HG02885 (cell line): ENCODE data around the gene PBX1.

Experiments
- ATAC-seq: cut with Tn5 transposase; IDR thresholded peaks from one replicate; pipeline ENCODE4 v1.9.1; 2021; ENCODE audit warnings: mild to moderate bottlenecking; ENCODE audit not compliant: unreplicated experiment, poor library complexity

Gene PBX1

DNA sequence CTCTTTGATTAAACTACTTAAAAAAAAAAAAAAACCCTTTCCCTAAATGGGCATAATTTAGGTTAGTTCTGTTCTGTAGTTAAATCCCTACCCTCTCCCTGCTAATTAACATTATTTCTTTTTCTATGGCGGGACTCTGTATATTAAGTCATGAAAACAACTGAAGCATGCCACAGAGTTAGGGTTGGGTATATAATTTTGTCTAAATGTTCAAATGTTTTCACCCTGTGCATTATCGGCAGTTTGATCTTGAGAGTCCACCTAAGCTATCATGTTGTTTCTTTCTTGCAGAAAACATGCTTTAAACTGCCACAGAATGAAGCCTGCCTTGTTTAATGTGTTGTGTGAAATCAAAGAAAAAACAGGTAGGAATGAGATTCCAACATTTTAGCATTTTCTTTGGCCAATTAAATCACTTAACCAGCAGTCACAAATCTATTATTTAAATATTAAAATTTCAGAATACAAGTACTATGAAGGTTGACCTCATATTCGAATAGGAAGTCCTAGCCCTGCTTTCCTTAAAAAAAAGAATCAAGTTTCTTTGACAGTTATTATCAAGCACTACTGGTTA is 4.0 kb downstream of the PBX1 start:
- no peak for ATAC-seq

DNA sequence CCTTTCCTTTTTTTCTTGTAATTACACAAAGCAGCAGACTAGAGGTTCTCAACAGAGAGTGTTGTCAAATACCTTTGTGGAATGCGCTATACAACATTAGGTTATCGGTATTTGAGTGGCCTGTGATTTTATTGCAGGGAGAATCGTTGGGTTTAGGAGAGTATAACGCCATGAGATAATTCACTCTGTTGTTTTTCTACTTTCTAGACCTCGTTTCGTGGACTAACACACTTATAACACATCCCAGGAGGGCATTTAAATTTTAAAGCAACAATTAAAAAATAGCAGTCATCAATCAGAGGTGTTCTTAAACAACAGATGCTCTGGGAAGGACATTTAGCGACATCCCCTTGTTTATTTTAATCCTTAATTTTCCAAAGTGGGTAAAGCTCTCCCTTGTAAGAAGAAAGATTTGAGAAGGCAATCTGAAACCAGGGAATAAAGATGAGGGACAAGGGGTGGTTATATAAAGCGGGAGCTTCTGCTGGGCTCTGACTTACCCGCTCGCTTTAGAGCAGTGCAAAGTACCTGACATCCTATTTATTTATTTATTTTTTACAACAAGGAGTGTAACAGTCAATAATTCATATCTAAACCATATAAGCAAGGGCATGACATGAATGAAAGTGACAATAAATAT is 4.9 kb downstream of the PBX1 start:
- no peak for ATAC-seq

GRCh38 chr1:164564378-164564777 is 5.4 kb downstream of the PBX1 start:
- ATAC-seq = no peak

DNA sequence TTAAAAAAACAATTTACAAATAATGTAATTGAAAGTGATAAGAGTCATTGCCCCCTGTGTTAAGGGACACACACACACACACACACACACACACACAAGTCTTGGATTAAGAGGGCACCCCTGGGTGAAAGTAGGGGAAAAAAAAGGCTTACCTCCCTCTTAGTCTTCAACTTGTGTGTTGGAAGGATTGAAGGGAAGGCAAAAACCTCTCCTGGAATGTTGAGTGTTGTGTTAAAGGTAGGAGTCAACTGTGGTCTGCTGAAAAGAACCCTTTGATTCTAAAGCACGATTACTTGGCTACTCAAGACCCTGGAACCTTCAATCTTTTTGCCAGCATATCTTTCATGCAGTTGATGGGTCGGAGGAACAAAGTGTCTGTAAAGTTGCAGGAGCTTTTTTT is 6.4 kb downstream of the PBX1 start:
- no peak for ATAC-seq

GRCh38 chr1:164567774-164568173 is 8.8 kb downstream of the PBX1 start:
- ATAC-seq = no peak

DNA sequence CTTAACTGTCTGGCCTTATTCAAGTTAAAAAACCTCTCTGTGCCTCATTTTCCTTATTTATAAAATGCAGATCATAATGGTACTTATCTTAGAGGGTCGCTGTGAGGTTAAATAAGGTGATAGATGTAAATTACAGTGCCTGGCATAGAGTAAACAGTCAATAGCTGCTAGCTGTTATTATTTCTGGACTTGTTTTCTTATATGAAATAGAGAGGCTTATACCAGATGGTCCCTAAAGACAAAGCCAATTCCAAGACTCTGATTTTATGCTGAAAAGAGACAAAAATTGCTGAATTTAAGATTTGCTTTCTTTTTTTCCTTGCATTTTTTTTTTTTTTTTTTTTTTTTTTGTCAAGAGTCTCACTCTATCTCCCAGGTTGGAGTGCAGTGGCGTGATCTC is 10.3 kb downstream of the PBX1 start:
- no peak for ATAC-seq

GRCh38 chr1:164569866-164570265 is 10.9 kb downstream of the PBX1 start:
- no peak for ATAC-seq

DNA sequence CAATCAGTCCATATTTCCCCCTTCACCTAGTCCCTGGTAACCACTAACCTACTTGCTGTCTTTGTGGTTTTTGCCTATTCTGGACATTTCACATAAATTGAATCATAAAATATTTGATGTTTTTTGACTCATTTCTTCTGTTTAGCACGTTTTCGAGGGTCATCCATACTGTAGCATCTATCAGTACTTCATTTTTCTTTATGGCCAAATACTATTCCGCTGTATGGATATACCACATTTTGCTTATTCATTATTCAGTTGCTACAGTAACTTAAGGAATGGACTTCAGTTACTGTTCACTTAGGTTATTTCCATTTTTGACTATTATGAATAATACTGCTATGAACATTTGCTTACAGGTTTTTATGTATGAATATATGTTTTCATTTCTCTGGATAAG is 12.3 kb downstream of the PBX1 start:
- no peak for ATAC-seq

- ATAC-seq = no peak
These were observed 16.4 kb downstream of the PBX1 start for GRCh38 chr1:164575356-164575886.

GRCh38 chr1:164576291-164577271 is 17.6 kb downstream of the PBX1 start:
- ATAC-seq = no peak

DNA sequence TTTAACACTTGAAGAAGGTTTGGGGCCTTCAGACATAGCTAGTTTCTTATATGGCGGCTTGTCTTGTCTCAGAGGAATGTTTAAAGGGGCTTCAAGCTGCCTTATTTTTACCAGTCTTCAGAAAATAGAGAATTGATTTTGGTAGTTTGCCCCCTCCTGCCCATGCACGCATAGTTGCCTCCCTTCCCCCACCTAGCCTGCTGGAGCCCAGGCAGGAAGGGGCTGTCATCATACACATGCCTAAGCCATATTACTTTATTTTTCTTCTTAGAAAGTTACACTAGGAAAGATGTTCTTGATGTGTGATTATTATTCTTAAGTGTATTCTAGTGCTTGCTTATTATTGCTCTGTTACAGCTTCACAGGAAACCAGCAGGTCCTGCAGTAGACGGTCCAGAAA is 18.3 kb downstream of the PBX1 start:
- no peak for ATAC-seq

DNA sequence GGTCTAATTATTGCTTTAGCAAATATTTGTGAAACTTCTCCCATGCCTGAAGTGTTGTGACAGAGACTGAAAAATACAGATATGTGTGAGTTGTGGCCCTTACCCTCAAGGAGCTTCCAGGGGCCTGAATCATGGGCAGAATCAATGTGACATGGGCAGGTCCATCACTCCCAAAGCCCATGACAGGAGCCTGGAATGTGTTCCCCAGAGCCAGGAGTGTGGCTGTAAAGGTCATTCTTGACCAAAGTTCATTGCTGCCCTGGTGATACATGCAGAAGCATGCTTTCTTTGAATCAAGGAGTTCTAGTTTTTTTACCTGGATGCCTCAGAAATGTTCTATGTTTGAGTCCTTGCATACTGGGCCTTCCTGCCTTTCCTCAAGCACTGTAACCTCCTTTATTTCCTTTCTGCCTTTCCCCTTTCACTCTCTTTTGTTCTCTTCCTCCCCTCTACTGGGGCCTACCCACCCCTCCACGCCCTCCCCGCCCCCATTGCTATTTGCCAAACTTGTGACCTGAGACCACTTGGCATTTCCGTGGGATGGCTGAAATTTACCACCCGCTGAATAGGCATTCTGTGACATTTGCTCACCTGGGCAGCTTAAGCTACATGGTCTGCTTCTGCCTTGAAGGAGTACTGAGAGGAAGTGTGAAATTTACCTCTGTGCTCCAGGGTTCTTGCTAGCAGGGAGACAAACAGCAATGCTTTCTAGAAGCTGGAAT is 19.7 kb downstream of the PBX1 start:
- ATAC-seq = no peak

DNA sequence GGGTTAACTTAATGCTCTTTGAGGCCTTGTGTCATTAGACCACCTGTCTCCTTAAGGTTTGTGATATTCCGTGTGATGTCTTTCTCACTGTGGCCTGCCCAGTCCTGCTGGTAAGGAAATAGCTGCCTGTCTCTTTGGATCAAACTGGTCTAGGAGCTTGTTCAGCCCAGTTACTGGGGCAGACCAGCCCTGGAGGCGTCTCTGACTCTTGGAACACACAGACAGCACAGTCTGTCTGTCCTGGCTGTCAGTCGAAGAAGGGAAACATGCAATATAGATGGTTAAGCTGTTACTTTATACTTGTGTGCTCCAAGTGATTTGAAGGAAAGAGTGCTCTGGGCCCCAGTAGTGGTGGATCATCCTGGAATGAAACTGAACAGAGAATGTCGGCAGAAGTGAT is 20.4 kb downstream of the PBX1 start:
- ATAC-seq = no peak

DNA sequence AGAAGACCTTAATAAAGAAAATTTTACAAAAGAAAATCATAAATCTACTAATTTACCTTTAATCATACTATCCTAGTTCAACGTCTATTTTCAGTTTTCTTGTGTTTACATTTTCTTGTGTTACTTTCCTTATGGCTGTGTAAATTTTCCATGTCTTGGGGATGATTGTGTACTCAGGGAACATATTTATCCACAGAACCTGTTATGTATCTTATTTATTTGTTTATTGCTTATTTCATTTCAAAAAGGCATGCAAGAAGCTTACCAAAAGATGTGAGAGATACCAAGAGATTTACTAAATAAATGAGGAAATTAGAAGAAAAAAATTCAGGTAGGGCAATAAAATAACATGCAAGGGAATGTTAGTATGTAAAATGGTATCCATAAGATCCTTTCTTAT is 22.8 kb downstream of the PBX1 start:
- no peak for ATAC-seq

GRCh38 chr1:164583196-164583595 is 24.2 kb downstream of the PBX1 start:
- ATAC-seq = no peak

DNA sequence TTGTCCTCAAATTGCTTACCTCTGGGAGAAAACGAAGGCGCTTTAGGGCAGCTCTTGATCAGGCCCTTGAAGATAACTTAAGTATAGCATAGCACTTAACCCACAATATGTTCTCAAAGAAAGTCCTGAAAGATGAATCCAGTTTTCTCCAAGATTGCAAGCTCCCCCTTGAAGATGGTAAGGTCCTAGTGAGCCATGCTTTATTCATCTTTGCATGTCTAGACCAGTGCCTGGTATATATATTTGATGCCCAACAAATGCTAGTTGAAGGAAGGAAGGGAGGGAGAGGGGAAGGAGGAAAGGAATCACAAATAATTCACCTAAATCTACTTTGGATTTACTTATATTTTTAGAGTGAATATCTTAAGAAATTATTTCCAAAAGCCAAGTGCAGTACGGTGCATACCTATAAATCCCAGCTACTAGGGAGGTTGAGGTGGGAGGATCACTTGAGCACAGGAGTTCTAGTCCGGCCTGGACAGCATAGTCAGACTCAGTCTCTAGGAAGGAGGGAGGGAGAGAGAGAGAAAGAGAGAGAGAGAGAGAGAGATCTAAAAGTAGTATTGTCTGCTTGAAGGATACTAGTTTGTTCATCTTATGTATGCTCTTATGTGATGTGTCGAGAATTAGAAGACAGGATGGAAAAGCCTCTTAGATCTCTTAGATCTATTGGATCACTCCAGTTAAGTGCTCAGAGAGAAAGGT is 25.0 kb downstream of the PBX1 start:
- no peak for ATAC-seq

GRCh38 chr1:164586591-164586990 is 27.6 kb downstream of the PBX1 start:
- no peak for ATAC-seq

GRCh38 chr1:164587617-164588501 is 28.9 kb downstream of the PBX1 start:
- ATAC-seq = no peak
